ENCODE measurements around the gene SLC24A4.

DNA sequence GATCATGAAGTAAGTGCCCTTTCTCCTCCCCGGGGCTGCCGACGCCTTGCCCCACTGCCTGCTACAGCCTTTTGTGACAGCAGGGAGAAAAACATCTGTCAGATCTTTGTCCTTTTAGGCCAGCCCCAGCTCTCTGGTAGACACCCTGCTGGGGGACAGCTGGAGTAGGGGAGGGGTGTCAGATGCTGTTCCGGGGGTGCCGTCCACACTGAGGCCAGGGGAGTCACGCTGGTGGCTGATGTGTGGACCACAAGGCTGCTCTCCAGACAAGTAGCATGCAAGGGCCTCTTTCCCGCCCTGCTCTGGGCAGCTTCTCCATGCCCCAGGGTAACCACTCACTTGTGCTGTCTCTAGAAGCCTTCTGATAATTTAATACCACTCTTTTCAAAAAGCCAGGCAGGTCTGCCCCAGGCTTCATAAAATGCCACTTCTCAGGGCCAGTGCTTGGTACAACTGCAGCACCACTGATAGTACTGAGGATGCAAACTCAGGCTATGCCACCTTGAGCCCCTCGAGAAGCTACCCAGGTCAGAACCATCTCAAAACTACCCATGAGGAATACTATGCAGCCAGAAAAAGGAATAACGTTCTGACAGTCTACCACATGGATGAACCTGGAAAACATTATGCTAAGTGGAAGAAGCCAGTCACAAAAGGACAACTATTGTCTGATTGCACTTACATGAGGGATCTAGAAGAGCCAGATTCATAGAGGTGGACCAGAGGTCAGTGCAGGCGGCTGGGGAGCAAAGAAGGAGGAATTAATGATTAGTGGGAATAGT, 124.6 kb downstream of the SLC24A4 start:
- TF ChIP-seq, protein P1, sequence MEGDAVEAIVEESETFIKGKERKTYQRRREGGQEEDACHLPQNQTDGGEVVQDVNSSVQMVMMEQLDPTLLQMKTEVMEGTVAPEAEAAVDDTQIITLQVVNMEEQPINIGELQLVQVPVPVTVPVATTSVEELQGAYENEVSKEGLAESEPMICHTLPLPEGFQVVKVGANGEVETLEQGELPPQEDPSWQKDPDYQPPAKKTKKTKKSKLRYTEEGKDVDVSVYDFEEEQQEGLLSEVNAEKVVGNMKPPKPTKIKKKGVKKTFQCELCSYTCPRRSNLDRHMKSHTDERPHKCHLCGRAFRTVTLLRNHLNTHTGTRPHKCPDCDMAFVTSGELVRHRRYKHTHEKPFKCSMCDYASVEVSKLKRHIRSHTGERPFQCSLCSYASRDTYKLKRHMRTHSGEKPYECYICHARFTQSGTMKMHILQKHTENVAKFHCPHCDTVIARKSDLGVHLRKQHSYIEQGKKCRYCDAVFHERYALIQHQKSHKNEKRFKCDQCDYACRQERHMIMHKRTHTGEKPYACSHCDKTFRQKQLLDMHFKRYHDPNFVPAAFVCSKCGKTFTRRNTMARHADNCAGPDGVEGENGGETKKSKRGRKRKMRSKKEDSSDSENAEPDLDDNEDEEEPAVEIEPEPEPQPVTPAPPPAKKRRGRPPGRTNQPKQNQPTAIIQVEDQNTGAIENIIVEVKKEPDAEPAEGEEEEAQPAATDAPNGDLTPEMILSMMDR (conservative IDR thresholded peaks at IDR 0.05 in 1 of 2, IDR thresholded peaks at IDR 0.05 in 1 of 2; ENCODE audit: extremely low read depth in 1 of 2, insufficient read depth in 1 of 2, low read depth in 1 of 2, low read length in 2 of 2), result no peak
- TF ChIP-seq EZH2 (IDR thresholded peaks at IDR 0.05; ENCODE audit: borderline replicate concordance, low read length), result no peak
